Ovary (tissue), 3 donors: Measurements from ENCODE around the gene WDR54.

Source experiments
- CTCF ChIP-seq, 3 donors: fragments of 450-650 bp in 2 of 3; fragments of 200-600 bp in 1 of 3; IDR thresholded peaks; one replicate each; pipeline versions ENCODE4 v1.5.1 to v1.8.0; 2016 to 2022; ENCODE audit warnings: antibody characterized with exemption in 3 of 3, mild to moderate bottlenecking in 1 of 3
- EP300 ChIP-seq: sonication (generic); formaldehyde crosslinking; IDR thresholded peaks from one replicate; pipeline ENCODE4 v1.6.1; 2017; ENCODE audit warnings: antibody characterized with exemption
- donor health status: DM: no; HTN: no; CAD: no.

GRCh38 chr2:74413001-74413698, 8.4 kb upstream of the WDR54 start:
- TF ChIP-seq CTCF (IDR thresholded peaks at IDR 0.05) (no peak), EP300 (no peak)
